HG03378 (cell line): ENCODE results near the gene GTPBP10.
A peak's percentile ranks its signal among the peaks of the same experiment; 100 is the strongest.

ENCODE experiments used
- ATAC-seq: cut with Tn5 transposase; IDR thresholded peaks from one replicate; pipeline ENCODE4 v1.9.1; 2021; ENCODE audit warnings: mild to moderate bottlenecking, moderate library complexity; ENCODE audit not compliant: unreplicated experiment

The GTPBP10 gene

DNA sequence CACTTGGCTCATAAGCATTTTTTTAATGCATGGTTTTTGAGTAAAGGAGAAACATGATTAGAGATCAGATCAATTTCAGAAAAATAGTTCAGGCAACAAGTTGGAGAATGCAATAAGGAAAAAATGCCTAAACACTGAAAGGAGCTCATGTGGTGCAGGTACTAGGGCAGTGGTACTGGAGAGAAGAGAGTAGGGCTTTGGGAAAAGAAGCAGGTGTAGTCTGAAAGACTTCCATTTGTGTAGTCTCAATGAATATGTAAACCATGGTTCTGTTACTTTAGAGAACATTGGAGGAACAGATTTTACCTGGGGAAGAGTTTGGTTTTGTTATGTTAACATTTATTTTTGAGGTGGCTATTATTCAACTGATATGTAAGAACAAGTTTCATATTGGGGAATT, 5.5 kb downstream of the GTPBP10 start:
- ATAC-seq = no peak

DNA sequence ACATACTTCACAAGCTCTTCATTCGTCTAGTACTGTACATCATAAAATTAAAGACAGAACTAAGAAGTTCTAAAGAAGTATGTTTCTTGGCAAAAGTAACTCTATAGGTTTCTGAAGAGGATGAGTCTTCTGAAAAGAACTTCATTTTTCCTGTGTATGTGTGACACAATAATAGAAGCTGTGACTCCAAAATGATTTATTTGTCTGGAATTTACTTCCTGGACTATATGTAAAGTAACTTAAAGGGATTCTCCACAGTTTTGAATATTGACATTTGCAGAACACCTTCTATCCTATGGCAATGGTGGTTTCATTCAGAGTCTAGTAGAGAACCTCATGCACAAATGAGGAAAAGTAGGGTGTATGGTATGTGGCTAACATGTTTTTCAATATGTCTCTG, 36.9 kb downstream of the GTPBP10 start:
- ATAC-seq = no peak

DNA sequence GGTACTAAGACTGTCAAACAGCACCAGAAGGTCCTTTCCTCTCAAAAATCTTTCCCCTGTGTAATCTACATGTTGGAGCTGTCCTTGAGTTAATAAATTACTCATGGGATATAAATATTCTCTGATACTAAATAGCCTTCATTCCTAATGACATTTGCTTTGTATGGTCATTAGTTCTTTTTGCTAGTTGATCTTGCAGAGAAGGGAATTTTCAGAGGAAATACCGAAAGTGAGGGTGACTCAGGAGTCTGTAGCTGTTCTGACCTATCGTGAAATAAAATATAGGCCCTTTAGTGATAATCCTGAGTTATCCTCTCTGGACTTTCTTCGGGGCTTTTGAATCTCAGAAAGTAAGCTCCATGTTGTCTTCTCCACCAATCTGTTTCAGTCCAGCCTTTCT, 37.3 kb downstream of the GTPBP10 start:
- ATAC-seq = no peak

DNA sequence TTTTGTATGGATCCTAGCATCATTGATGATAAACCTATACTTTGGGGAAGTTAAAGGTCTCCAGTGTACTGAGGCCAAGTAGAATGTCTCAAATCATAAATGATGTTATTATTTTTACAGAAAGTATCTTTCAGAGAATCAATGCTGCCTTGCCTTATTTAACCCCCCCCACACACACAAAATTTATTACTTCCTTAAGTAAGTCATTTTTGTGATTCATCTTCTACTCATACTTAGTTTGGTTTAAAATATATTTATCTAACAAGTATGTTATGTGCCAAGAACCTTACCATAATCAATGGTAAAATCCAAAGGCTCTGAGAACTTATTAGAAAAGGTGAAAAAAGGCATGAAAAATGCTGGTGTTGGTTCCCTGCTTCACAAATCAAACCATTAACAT, 37.9 kb downstream of the GTPBP10 start:
- ATAC-seq = no peak

DNA sequence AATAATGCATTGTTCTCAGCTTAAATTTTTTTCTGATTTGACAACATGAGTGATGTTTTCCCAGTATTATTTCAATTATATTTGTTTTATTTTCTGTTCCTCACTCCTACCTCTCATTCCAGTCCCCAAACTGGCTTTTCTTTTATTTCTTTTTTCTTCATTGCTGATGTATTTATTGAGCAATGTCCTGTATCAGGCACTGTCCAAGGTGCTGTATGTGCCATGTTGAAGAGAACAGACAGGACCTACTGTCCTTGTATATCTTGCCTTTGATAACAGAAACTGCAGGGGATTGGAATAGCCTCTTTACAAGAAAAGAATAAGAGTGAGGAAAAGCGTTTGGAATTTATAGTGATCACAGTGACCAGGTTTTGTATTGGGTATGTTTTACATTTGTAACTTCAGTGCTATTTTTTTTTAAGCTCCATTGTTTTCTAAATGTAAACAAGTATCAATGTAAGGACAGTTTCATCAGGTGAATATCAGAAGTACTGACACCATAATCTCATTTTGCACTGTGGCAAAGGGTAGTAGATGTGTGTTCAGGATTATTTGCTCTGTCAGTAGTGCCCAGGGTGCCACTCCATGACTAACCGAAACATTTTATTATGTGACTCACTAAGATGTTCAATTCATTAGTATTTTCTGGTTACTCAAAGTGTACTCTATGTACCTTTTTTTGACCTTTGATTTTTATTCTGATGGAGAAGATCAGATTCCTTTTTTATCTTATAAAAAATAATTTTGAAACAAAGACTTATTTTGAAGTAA, 41.1 kb downstream of the GTPBP10 start:
- no peak for ATAC-seq

DNA sequence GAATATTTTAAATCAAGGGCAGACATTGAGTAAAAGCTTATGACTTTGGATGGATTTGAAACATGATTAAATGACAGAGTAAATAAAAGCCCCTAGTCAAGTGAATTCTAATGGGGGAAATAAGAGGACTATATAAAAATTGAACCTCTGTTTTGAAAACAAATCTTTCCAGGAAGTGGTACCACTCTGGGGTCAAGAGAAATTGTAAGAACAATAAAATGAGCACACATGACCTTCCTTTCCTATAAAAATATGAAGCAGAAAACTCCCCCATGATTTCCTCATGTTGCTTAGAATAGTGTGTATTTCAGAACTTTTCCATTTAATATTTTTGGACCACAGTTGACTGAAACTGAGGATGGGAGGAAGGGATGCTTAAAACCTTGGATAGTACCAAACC, 44.4 kb downstream of the GTPBP10 start:
- no peak for ATAC-seq

DNA sequence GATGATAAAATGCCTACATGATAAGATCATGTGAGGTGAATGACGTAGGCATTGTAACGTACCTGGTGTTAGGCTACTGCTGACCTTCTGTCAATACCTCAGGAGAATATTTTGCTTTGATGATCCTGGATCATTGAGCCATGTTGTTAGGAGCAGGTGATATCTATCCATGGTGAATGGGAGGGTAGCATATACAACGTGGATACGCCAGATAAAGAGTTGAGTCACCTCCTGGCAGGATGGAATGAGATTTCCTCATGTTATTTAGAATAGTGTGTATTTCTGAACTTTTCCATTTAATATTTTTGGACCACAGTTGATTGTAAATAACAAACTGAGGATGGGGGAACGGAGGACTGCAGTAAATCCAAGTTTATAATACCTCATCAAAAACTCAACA, 45.0 kb downstream of the GTPBP10 start:
- ATAC-seq = no peak

DNA sequence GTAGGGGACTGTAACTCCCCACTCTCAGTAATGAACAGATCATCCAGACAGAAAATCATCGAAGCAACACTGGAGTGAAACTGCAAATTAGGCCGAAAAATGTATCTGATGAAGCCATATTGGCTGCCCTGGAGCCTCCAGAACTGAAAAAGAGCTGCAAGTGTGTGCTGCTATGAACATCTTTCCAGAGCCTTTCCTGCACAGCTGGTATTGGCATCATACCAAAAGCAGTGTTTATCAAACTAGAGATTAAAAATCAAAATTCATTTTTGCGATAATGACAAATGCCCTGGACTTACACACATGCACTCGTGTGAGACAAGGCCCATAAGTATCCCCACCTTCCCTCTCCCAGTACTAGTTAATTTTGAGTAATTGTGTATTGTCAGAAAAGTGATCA, 49.9 kb downstream of the GTPBP10 start:
- no peak for ATAC-seq

DNA sequence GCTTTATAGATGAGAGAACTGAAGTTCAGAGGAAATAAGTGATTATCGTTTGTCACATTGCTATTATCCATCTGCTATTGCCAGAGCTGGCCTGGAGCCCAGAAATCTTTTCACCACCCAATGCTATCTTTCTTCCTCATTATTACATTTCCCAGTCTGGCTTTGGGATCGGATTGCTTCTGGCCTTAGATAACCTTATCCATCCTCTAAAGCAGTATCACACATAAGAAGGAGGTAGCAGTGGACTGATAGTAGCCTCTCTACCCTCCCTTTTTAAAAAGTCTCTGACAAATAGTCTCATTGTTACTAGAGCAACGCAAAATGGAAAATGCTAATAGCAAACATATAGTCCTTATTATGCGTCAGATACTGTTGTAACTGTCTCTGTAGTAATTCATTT, 55.5 kb downstream of the GTPBP10 start:
- ATAC-seq = no peak

DNA sequence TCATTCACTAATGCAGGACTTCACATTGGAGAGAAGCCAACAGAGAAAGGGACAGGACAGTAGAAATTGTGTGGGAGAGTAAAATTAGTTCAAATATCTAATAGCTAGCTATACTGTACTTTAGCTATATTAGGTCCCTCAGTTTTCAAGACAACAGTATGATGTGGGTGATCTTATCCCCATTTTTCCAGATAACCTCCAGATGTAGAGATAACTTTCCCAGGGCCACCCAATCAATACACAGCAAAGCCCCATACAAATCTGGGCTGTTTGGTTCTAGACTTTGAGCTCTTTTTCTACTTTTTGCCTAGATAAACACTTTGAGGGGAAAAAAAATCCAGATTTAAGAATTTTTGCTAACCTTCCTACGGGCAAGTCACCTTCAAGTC, 56.3 kb downstream of the GTPBP10 start:
- no peak for ATAC-seq

DNA sequence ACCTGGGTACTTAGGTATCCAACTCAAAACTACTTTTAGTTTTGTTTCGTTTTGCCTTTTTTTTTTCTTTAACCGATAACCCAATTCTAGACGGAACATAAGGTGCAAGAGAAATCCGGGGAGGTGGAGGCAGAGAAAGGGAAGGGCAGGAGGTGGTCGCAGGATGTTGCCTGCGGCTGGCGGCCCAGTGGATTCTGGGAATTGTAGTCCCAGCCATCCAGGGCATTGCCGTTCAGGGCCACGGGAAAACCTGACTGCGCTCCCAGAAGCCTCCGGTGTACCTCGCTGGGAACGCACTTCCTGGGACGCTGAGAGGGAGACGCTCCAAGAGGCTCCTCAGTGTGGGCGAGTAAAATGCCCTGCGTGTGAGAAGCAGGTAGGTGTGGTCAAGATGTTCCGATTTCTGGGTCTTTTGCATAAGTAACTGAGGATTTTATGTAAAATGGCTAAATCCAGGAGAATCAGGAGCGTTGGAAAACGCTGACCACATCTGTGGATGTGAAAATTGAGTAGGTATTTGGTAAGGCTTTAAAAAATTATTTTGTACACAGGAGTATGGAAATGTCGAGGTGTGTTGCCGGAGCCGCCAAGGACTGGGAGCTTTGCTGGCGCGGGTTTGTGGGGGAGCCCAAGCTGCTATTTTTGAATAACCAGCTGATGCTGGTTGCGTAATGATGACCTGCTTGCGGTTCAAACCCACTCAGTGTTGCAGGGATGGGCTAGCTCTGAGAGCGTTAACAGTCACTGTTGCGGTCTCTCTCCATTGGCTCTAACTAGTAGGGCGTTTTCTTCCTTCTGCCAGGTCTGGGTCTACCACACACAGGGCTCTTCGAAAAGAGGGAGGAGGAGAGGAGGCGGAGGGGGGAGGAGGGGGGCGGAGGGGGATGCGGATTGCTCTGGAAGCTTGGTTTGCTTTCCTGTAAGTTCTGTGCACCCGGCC, 56.9 kb downstream of the GTPBP10 start, which contains the start of gene CLDN12:
Gene CLDN12 (plus strand): TSS at position 288 of the 940 bp plus-strand sequence. CDS start 9,216 bp downstream, outside the sequence.
- ATAC-seq = peak; percentile 97

DNA sequence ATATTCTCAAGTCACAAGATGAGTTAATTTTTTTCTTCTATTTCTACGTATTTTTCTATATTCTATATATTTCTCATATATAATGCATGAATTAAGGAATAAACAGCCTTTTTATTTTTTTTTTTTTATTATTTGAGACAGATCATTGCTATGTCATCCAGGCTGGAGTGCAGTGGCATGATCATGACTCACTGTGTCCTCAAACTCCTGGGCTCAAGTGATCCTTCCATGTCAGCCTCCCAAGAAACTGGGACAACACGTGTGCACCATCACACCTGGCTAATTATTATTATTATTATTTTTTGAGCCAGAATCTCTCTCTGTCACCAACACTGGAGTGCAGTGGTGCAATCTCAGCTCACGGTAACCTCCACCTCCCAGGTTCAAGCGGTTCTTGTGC, 58.3 kb downstream of the GTPBP10 start:
- no peak for ATAC-seq

DNA sequence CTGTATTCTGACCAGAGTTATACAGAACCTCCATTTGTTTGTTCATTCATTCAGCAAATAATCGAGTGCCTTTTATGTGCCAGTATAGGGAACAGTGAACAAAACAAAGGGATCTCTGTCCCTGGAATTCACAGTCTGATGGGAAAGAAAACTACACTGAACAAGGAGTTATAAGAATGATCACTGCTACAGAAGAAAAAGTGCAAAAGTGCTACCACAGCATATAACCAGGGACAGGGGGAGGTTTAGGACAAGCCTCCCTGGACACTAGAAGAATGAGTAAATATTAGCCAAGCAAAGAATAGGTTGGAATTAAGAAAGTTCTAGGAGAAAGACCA, 60.9 kb downstream of the GTPBP10 start:
- no peak for ATAC-seq

DNA sequence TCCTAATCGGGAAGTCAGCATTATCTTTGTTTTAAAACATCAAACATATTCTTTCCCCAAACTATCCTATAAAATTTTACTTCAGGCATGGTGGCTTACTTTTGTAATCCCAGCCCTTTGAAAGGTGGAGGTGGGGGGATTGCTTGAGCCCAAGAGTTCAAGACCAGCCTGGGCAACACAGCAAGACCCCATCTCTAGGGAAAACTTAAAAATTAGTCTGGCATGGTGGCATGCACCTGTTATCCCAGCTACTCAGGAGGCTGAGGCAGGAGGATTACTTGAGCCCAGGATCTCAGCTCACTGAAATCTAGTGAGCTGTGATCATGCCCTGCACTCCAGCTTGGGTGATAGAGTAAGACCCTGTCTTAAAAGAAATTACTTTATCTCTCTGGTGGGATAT, 61.6 kb downstream of the GTPBP10 start:
- no peak for ATAC-seq

DNA sequence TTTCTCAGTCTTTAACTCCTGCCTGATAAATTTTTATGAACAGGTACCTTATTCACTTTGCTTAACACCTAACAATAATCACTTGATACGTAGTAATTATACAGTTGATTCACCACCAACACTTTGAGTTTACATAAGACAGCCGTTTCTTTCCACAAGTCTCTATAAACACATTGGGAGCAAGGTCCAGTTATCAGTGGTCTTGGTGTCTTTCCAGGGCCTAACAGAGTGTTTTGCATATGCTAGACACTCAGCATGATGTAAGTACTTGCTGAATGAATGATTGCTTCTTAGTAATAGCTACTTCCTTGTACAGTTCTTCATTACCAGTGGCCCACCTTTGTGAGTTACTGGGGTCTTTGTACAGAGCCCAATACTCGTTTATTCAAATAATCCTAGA, 63.2 kb downstream of the GTPBP10 start:
- no peak for ATAC-seq

DNA sequence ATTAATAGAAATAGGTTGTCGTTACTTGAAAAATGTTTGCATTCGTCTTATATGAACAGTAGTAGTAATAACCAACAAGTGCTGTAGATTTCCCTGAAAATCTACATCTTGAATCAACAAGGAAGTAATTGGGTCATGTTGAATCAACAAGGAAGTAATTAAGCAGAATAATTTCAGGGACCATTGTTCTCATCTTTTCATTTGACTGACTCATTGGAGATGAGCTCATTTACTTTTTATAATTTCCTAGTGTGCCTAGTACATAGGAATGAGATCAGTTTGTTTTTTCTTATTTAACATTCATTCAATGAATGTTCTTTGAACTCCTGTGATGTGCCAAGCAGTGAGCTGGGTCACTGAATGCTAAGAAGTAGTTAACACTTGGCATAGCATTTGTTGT, 65.0 kb downstream of the GTPBP10 start:
- ATAC-seq = no peak

DNA sequence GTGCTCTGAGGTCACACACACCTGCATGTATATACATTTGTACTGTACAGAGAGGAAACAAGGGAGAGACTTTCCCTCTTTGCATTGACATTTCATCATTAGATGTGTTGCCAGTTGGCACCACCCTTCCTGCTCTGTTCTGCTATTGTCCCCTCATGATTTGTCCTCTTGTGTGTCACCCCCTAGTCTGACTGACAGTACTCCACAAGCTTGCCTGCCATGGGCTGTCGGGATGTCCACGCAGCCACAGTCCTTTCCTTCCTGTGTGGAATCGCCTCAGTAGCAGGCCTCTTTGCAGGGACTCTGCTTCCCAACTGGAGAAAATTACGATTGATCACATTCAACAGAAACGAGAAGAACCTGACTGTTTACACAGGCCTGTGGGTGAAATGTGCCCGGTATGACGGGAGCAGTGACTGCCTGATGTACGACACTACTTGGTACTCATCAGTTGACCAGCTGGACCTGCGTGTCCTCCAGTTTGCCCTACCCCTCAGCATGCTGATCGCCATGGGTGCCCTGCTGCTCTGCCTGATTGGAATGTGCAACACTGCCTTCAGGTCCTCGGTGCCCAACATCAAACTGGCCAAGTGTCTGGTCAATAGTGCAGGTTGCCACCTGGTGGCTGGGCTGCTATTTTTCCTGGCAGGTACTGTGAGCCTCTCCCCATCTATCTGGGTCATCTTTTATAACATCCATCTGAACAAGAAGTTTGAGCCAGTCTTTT, 66.1 kb downstream of the GTPBP10 start:
- ATAC-seq = no peak

DNA sequence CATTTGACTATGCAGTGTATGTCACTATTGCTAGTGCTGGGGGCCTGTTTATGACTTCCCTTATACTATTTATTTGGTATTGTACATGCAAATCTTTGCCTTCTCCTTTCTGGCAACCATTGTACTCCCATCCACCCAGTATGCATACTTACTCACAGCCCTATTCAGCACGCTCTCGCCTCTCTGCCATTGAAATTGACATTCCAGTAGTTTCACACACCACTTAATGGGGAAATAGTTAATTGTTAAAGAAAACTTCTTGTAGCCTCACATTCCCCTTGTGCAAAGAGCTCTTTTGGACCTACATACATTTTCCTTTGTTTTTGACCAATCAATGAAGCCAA, 66.6 kb downstream of the GTPBP10 start:
- ATAC-seq = no peak

DNA sequence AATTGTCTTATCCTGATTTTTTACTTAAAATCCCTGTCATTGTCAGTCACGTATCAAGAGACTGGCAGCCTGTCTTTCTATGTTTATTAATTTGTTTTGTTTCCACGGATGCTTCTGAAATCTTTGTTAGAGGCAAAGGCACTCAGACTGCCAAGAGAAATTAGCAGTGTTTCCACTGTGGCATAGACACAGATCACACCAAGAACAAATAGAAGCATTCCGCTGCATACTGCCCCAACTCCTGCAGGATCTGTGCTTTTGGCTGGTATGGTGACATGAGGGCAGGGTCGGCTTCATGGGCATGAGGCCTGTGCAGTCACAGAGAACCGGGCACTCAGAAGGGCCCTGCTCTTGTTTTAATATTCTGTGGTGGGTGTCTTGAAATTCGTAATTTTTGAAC, 75.1 kb downstream of the GTPBP10 start:
- ATAC-seq = no peak

DNA sequence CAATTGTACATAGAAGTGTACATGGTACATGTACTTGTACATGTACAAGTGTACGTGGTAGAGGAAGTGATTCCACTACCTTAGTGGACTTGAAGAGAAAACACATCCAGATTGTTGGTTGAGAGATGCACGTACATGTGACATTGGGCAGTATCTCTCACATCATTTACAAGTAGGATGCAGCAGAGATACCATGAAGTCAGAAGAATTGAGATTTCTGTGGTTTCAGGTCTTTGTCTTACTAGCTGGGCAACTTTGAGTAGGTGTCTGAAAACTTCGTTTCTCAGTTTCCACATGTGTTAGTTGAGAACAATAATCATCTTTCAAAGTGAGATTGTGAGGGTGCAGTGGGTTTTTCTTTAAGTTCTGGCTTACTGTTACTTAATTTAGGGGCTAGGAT, 78.2 kb downstream of the GTPBP10 start:
- peak; percentile 91 for ATAC-seq

DNA sequence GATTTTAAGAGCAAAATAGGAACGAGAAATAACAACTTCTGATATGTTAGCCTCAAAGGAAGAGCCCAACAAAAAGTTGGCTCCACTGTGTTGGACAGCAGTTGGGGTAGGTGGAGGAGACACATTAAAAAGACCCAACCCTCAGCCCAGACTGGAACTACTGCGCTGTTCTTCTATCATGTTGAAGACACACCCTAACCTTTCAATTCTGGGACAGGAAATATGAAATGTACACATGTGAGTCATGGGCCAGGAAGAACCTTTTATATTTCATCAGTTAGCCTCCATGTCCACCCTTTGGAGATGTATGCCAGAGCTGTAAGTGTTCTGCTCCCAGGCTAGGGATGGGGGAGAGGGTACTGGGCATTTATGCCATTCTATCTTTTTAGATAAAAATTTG, 78.9 kb downstream of the GTPBP10 start:
- ATAC-seq = no peak
